Stimulated activated CD8-positive, alpha-beta memory T cell treated with anti-CD3 and anti-CD28 coated beads, Interleukin-2, amount 100 ng/mL, for 48 hours (primary cell): ENCODE data around the gene PIBF1.
"Not testable (repeated sequence)": the region's sequence is repeated elsewhere in the genome, so short reads cannot be mapped to it uniquely, and the experiment has no call there.

ENCODE experiments used
- DNase-seq, 2 donors: peaks; one replicate each; pipeline ENCODE4 v3.0.0-alpha.2; 2020; ENCODE audit warnings: low read depth in 2 of 2

The PIBF1 gene

DNA sequence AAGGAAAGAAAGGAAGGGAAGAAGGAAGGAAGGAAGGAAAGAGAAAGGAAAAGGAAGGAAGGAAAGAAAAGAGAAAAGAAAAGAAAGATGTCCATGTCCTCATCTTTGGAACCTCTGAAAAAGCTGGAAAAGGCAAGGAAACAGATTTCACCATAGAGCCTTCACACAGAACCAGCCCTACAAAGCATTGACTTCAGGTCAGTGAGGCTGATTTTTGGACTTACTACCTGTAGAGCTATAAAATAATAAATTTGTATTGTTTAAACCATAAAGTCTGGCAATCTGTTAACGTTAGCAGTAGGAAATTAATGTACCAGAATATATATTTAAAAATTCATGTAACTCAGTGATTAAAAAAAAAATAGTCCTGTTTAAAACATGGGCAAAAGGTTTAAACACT is 130.0 kb downstream of the PIBF1 start:
- no peak for DNase-seq

- DNase-seq = no peak
Measured at GRCh38 chr13:72920097-72920496, 138.2 kb downstream of the PIBF1 start.

DNA sequence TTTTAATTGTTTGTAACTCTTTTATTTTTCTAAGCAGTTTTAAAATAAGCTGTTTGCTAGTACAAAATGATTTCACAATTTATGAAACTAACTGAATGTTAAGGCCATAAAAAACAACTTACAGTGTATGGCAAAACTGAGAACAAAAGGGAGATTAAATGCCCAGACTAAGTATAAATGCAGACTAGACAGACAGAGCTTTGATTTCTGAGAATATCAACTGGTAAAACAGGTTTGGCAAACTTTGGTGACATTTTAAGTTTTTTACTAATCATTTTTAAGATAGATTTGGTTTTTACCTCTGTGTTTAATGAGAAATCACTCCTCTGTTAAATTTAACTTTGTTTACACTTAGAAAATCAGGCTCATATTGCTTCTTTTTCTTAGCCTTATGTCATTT is 149.4 kb downstream of the PIBF1 start:
- no peak for DNase-seq

DNA sequence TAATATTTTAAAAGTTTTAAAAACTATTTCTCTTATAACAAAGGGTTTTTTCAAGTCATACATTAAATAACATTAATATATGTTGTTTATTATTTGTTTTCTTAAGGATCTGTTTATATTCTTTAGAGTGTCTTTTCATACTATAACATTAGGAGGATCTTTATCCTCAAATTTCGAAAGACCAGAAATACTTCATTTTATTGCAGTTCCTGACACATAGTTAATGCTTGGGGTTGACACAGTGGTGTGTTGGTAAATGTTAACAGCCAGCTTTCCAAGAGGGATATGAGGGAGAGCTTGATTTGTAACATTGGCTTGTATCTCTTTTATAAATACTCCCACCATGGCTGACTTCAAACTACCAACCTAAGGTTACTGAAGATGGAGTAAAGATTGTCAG is 150.3 kb downstream of the PIBF1 start:
- no peak for DNase-seq

- DNase-seq = not testable (repeated sequence)
Measured at GRCh38 chr13:72946267-72946666, 164.3 kb downstream of the PIBF1 start.

DNA sequence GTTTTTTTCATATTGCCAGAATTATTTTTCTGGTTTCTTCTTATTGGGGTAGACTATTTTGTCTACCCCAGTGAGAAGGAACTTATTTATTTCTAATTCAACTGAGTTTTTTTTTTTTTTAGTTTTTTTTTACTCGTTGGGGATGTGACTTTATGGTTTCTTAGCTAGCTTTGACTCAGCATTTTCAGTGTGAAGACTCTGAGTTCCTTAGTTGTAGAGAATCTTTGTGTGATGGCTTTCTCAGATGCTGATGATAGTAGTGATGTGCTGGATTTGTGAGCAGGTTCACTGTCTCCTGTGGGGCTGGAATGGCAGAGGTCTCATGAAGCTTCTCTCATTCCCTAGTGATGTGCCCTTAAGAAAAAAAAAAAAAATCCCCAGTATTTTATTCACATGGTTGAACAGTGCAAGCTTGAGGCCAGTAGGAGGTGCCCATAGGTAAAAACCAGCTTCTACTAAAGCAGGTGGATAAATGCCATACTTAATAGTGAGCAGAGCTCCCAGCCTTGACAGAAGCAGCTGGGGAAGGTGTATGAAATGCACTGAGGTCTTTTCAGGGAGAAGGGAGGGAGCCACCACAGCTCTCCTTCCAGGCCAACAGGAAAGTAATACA is 170.7 kb downstream of the PIBF1 start:
- no peak for DNase-seq

DNA sequence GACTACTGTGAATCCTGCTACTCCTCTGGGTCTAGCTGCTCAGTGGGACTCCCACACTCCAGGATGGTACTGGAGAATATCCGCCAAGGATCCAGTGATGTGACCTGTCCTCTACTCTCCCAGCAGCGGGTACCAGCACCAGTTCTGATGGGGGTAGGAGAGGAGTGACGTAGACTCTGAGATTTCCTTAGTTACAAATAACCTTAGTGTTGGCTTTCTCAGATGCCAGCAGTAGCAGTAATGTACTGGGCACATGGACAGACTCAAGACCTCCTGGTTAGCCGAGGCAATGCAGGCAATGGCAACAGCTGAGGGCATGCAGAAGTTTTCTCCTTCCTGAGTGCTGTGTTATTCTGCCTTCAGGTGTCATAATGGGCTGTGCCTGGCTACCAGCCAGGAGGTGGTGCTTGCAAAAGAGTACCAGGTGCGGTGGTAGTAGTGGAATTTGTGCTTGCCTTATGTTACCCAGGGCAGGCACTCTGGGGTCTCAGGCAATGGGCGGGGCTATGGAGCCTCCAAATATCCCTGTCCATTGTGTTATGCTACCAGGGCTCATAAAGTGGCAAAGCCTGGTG is 171.5 kb downstream of the PIBF1 start:
- DNase-seq = no peak

GRCh38 chr13:72959643-72960042 is 177.7 kb downstream of the PIBF1 start:
- no peak for DNase-seq

GRCh38 chr13:72960114-72960513 is 178.2 kb downstream of the PIBF1 start:
- no peak for DNase-seq

DNA sequence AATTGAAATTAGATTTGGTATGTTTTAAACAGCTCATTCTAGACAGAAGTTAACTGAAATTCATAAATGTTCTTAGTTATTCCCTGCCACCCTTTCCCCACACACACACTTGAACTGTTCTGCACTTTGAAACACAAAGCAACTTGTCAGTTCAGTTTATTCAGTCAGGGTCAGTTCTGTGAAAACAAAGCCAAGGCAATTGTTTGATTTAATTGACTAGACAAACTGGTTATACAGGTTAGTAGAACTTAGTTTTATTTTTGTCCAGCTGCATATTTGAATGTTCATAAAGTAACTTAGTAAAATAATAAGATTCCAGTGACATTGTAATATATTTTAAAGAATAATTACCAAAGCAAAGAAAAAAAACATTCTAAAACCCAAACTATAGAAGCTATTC is 178.6 kb downstream of the PIBF1 start:
- no peak for DNase-seq

DNA sequence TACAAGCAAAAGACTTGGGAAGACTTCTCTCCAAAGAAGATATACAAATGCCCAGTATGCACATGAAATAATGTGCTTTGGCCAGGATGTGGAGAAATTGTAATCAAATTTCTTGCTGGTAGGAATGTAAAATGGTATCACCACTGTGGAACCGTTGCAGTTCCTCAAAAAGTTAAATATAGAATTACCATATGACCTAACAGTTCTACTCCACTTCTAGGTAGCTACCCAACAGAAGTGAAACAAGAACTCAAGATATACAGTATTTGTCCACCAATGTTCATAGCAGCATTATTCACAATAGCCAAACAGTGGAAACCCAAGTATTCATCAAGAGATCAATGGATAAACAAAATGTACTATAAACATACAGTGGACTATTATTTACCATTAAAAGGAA is 181.8 kb downstream of the PIBF1 start:
- no peak for DNase-seq

- DNase-seq = no peak
Measured at GRCh38 chr13:72970301-72970880, 188.5 kb downstream of the PIBF1 start.

DNA sequence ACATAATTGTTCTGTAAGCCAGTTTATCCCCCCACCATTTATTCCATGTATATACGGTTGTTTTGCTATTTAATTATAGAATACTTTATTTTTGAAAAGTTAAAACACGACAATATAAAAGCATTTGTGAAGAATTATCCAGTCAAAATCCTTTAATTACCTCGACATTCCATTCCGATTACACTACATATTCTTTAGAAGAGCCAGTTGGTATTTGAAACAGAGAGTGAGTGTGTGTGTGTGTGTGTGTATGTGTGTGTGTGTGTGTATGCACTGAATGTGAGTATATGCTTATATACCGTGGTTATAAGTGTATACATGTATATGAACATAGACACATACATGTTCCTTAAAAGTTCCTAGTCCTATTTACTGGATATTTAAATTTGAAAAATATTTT is 189.0 kb downstream of the PIBF1 start:
- DNase-seq = no peak

DNA sequence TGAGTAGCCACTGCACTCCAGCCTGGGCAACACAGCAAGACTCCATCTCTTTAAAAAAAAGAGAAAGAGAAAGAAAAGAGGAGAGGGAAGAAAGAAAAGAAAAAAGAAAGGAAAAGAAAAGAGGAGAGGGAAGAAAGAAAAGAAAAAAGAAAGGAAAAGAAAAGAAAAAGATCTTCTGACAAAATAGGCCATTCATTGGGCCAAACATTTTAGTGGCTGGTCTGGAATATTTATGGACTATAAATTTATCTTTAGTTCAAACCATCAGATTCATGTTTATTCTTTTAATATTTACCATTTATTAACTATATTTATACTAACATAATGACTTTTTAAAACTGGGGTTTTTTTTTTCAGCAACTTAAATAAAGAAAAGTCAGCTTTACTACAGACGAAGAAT is 191.3 kb downstream of the PIBF1 start:
- no peak for DNase-seq

DNA sequence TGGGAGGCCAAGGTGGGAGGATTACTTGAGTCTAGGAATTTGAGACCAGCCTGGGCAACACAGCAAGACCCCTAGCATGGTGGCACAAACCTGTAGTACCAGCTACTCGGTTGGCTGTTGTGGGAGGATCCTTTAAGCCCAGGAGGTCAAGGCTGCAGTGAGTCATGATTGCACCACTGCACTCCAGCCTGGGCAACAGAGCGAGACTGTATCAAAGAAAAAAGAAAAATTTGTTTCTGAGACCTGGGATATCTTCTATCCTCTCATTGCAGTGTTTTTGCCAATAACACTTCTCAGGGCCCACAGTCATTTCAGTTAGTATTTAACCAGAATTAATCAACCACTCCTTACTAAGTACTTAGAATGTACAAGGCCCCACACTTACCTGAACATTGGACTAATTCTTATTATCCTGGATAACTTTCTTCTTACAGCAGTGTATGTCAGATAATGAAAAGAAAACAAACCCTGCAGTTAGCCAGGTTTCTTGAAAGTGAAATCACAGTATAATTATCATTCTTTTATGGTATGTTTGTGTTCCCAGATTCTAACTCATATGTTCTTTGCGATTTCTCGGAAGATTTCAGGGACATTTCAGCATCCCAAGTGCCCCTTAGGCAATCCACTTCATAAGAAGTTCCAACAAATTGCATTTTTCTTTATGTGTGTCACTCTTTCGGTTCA is 201.3 kb downstream of the PIBF1 start:
- DNase-seq = no peak

DNA sequence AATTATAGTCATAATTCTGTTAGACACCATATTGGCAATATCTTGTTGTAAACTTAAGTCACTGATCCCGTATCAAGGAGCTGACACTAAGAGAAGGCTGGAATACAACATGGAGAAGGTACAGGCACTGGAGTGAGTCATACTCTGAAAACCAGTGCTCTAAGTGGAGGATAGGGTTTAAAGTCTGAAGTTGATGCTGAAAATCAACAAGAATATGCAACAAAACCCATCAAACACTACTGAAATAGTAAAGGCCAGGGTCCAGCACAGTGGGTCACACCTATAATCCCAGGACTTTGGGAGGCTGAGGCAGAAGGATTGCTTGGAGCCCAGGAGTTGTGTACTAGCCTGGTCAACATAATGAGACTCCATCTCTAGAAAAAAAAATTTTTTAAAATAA is 203.7 kb downstream of the PIBF1 start:
- DNase-seq = no peak

DNA sequence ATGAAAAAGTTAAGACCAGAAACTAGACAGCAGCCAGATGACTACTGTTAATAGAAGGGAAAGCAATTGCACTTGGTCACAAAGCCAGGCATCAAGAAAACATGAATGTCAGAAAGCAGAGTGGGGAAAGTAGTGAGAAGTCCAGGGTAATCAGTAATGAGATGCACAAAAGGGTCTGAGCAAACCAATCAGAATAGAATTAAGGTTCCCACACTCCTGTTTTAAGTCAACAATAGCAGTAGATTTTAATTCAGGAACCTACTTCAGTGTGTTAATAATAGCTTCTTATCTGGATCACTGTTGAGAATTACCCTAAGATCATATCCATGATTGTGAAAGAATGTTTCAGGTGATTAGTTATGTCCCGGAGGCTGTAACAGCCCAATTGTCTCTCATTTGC is 204.3 kb downstream of the PIBF1 start:
- DNase-seq = no peak

GRCh38 chr13:72990953-72991352 is 209.0 kb downstream of the PIBF1 start:
- no peak for DNase-seq

DNA sequence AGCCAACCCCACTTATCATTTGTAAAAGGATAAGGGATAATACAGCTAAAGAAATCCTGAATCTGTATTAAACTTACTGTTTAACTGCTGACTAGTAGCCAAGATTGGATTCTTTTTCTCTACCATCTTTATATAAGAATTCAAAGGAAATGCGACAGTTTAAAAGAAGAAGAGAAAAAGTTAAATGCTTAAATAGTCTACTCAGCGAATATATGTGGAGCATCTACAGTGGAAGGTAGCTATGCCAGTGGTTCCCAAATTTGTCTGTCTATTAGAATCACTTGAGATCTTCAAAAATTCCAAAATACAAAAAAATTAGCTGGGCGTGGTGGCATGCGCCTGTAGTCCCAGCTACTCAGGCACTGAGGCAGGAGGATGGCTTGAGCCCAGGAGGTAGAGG is 216.1 kb downstream of the PIBF1 start:
- no peak for DNase-seq

DNA sequence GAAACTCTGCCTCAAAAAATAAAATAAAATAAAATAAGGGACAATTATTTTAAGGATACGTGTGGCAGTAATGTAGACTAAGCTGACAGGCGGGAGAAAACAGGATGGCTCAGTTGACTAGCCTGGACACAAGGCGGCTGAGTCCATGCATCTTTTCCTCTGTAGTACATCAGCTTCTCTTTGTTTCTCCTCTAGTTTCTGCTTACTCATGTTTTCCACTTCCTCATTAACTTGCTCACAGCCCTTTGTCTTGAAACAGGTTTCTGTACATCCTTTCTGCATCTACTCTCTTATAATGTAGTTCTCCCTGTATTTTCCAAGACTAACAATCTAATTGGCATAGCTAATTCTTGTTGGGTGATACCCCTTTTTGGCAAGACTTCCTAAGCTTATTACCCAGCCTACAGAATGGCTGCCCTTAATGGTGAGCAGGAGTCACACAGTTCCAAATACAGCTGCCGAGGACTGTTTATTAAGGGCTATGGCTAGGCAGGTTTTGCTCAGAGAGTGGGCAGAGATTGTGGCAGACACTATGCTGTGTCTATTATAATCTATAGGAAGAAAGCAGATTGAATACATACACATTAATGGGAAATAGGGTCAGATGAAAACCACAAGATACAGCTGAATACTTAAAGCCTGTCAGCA is 218.2 kb downstream of the PIBF1 start:
- DNase-seq = no peak

DNA sequence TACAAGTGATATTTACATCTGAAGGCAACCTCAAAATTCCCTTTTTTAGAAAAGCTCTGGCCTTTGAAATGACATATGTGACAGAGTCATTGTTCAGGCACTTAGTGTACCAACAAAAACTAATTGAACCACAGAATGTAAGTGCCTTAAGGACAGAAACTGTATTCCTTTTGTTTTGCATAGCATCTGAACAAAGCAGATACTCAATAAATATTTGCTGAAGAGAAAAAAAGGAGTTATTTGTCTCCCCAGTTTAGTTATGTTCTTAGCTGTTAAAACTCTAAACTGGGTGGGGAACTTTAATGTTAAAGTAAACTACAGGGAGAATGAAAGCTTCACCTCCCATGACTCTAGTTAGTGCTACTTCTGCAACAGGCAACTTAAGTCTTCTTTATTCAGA is 220.0 kb downstream of the PIBF1 start:
- DNase-seq = no peak

GRCh38 chr13:73011751-73012150 is 229.8 kb downstream of the PIBF1 start:
- no peak for DNase-seq

DNA sequence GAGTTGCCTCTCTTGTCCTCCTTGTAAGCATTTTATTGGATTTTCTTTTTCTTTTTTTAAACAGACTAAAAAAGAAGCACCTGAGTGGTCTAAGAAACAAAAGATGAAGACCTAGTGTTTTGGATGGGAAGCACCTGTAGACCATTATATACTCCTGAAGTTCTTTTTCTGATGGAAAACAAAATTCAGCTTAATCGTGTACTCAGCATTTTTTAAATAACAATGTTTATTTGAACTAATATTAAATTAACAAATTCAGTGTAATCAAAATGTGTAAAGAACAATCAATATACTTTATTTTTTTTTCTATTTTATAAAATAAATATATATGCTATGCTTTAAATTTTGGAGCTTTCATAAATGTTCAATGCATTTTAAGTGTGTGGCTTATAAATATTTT is 233.9 kb downstream of the PIBF1 start:
- DNase-seq = no peak
